ENCODE results near the gene HPSE2. TPM values are rescaled to one million over a fixed set of nuclear protein-coding genes. Genes with fewer than 3 reads are reported as not detected.

Gene HPSE2
- total and polyA plus RNA-seq, 2 of the 8 experiments (the other 6 are each of a cell fraction or from before 2014, with no cell fraction given), result 0.41 to 0.58 TPM

DNA sequence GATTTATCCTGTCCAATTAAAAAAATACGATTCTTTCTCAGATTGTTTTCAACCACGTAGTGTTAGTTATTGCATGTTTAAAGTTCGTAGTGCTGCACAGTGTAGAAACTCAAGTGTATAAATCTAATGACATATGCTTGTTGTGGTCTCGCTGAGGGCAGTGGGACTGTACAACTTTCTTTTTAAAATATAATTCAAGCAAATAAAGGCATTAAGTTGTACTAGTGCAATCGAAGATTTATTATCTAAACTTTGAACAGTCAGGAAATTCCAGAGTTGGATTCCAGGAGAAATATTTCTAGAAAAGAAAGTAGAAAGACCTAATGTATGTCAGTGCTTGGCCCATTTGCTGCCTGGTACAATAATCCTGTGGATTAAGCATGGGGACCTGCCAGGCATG lies 664.8 kb downstream of the HPSE2 start:
- Histone ChIP-seq H2AK5ac (ENCODE audit: low read depth, low read length) (no peak overlapping the region), H3K18ac (ENCODE audit: extremely low read depth, low read length) (no peak overlapping the region), H3K4ac (replicated peaks; ENCODE audit: insufficient read length, low read depth, low read length) (no peak overlapping the region), H3K79me1 (ENCODE audit: low read depth, low read length) (no peaks in the 10 kb centered on the region), H3K4me2 (ENCODE audit: insufficient read depth in 1 of 2, low read depth in 2 of 2, low read length in 2 of 2) (no peak overlapping the region), H3K23ac (ENCODE audit: insufficient read length) (no peak overlapping the region), H3K27ac (ENCODE audit: low read depth, low read length) (no peak overlapping the region), H2AFZ (ENCODE audit: low read length) (no peak overlapping the region), H3K27me3 (replicated peaks in 1 of 4; ENCODE audit: control insufficient read depth in 3 of 4, extremely low read depth in 1 of 4, insufficient read depth in 3 of 4, low read length in 3 of 4) (no peaks in the 10 kb centered on the region), H3K4me1 (replicated peaks in 1 of 4; ENCODE audit: control insufficient read depth in 3 of 4, insufficient read depth in 4 of 4, low read length in 3 of 4) (no peaks in the 10 kb centered on the region), H3K79me2 (ENCODE audit: control insufficient read depth in 1 of 2, insufficient read depth in 2 of 2, low read length in 2 of 2) (no peaks in the 10 kb centered on the region), H2BK5ac (ENCODE audit: low read depth, low read length) (no peak overlapping the region), H4K91ac (replicated peaks; ENCODE audit: insufficient read length, low read length) (no peak overlapping the region), H3K36me3 (ENCODE audit: control insufficient read depth in 2 of 4, insufficient read depth in 4 of 4, low read length in 3 of 4) (no peaks in the 10 kb centered on the region), H2BK15ac (ENCODE audit: low read length) (no peak overlapping the region), H2BK120ac (replicated peaks; ENCODE audit: low read depth, low read length) (no peak overlapping the region), H2BK20ac (ENCODE audit: low read length) (no peak overlapping the region), H3K9ac (replicated peaks in 1 of 4; ENCODE audit: extremely low read depth in 1 of 4, low read depth in 3 of 4, low read length in 3 of 4) (no peak overlapping the region), H2BK12ac (ENCODE audit: low read depth, low read length) (no peak overlapping the region), H4K20me1 (replicated peaks in 1 of 2; ENCODE audit: control insufficient read depth in 1 of 2, insufficient read depth in 2 of 2, low read length in 2 of 2) (no peaks in the 10 kb centered on the region), H3K14ac (ENCODE audit: insufficient read length) (no peak overlapping the region), H4K5ac (ENCODE audit: insufficient read length, low read depth, low read length) (no peak overlapping the region), H3K56ac (replicated peaks; ENCODE audit: insufficient read length, low read depth, low read length) (no peak overlapping the region), H3K9me3 (ENCODE audit: insufficient read depth in 2 of 2, low read depth in 1 of 2, low read length in 1 of 2) (no peaks in the 10 kb centered on the region), H4K8ac (ENCODE audit: extremely low read depth, insufficient read depth, low read length) (no peak overlapping the region), H3K23me2 (ENCODE audit: low read depth, low read length) (no peaks in the 10 kb centered on the region), H3K4me3 (ENCODE audit: extremely low read depth in 1 of 4, insufficient read depth in 2 of 4, low read depth in 3 of 4, low read length in 4 of 4) (no peak overlapping the region)
- FAIRE-seq, result no peak
- no peak for DNase-seq (ENCODE audit: low read depth in 1 of 2, low spot score in 2 of 2)
- 89% methylated on average over 5 of the region's 5 CpGs; no CpG with 5 or more reads in 1 of the 2 experiments for WGBS, 2 experiments (ENCODE audit: extremely low coverage in 1 of 2, insufficient coverage in 1 of 2, insufficient read length in 1 of 2, insufficient replicate concordance in 2 of 2, low coverage in 1 of 2, low lambda C conversion rate in 2 of 2, missing lambda C conversion rate in 1 of 2)
- ChIA-PET CTCF (ENCODE audit: partially characterized antibody) (interaction anchor here (0.8 kb wide), 1 partner anchor 38 kb away, joined by 3 read pairs; no protein-coding TSS in a partner anchor), POLR2A (ENCODE audit: partially characterized antibody) (no interaction called here)
- TF ChIP-seq PHF8 (conservative IDR thresholded peaks at IDR 0.05; ENCODE audit: low read depth, low read length), result no peak
- no peak for TF ChIP-seq SRF (IDR thresholded peaks at IDR 0.05; ENCODE audit: low read depth, low read length)
- TF ChIP-seq RXRA (IDR thresholded peaks at IDR 0.05; ENCODE audit: insufficient read depth, low read depth, low read length), result no peak
- no peak for TF ChIP-seq EZH2 (IDR thresholded peaks at IDR 0.05; ENCODE audit: low read depth, low read length, severe bottlenecking)
- no peak for TF ChIP-seq NANOG (IDR thresholded peaks at IDR 0.05; ENCODE audit: insufficient read depth, low read depth, low read length, poor library complexity, severe bottlenecking)
- TF ChIP-seq, protein P1, sequence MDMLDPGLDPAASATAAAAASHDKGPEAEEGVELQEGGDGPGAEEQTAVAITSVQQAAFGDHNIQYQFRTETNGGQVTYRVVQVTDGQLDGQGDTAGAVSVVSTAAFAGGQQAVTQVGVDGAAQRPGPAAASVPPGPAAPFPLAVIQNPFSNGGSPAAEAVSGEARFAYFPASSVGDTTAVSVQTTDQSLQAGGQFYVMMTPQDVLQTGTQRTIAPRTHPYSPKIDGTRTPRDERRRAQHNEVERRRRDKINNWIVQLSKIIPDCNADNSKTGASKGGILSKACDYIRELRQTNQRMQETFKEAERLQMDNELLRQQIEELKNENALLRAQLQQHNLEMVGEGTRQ (IDR thresholded peaks at IDR 0.05; ENCODE audit: low read length), result no peak
- no peak for TF ChIP-seq SIN3A (conservative IDR thresholded peaks at IDR 0.05 in 1 of 2, IDR thresholded peaks at IDR 0.05 in 1 of 2; ENCODE audit: low read depth in 1 of 2, low read length in 2 of 2)
- TF ChIP-seq BACH1 (IDR thresholded peaks at IDR 0.05; ENCODE audit: low read length), result no peak
- no peak for TF ChIP-seq SUZ12 (IDR thresholded peaks at IDR 0.05; ENCODE audit: low read length)
- TF ChIP-seq TAF7 (optimal IDR thresholded peaks at IDR 0.05; ENCODE audit: borderline replicate concordance, low read depth, low read length), result no peak
- no peak for TF ChIP-seq CREB1 (IDR thresholded peaks at IDR 0.05)
- TF ChIP-seq, protein P2, sequence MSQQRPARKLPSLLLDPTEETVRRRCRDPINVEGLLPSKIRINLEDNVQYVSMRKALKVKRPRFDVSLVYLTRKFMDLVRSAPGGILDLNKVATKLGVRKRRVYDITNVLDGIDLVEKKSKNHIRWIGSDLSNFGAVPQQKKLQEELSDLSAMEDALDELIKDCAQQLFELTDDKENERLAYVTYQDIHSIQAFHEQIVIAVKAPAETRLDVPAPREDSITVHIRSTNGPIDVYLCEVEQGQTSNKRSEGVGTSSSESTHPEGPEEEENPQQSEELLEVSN (IDR thresholded peaks at IDR 0.05), result no peak
- no peak for TF ChIP-seq SIRT6 (IDR thresholded peaks at IDR 0.05; ENCODE audit: low read length)

Data from H1 (cell line).